Measurements from ENCODE around the gene RHOG. TPM values are rescaled to one million over a fixed set of nuclear protein-coding genes. Genes with fewer than 3 reads are reported as not detected.

Gene RHOG
- 6.2 and 10.9 TPM in 2 replicates for total RNA-seq
- polyA plus RNA-seq: 53.1 and 61.8 TPM in 2 replicates
- polyA plus RNA-seq (2012): 70.3 and 88.5 TPM in 2 replicates
- polyA minus RNA-seq (ENCODE audit: low replicate concordance): 224 and 274 TPM in 2 replicates

DNA sequence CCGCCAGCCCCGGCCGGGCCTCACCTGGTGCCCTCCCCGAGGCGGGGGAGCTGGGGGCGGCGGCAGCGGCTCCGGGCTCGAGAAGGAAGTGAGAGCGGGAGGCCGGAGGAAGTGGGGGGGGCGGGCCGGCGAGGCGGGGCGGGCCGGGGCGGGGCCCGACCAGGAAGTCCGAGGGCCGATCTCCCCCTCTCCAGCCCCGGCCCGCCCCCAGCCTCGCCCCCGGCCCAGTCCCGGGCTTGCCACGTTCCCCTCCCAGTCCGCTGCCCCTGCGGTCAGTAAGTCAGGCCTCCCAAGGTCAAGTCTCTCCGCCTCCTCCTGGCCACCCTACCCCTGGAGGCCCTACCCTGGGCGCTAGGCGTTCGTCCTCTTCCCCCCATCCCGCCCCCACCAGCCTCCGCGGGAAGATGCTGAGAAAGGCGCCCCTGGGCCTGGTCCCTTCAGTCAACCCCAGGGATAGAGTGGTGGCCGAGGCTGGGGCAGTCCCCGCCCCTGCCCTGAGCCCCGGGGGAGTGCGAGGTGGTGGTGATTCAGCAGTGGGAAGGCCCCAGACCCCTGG lies at the start of gene RHOG:
Gene RHOG (minus strand): TSS at position 90 of the 556 bp plus-strand sequence. CDS start 12,821 bp downstream, outside the sequence.
- Histone ChIP-seq H4K20me1 (ENCODE audit: control insufficient read depth, extremely low read depth, insufficient read depth, low read length) (no peaks in the 10 kb centered on the region), H3K9ac (ENCODE audit: insufficient read depth, low read length) (peak within 1 kb of the TSS; percentile 76), H2AFZ (ENCODE audit: low read length) (peak within 1 kb of the TSS; percentile 54), H3K9me3 (ENCODE audit: control insufficient read depth, insufficient read depth, low read depth, low read length) (no peaks in the 10 kb centered on the region), H3K4me1 (ENCODE audit: control insufficient read depth, extremely low read depth, insufficient read depth, low read length) (peaks cover 15% of the 10 kb centered on the region), H3K4me3 (replicated peaks in 1 of 4; ENCODE audit: control extremely low read depth in 1 of 4, insufficient read depth in 1 of 4, low read depth in 3 of 4, low read length in 4 of 4) (peak within 1 kb of the TSS; percentile 79 to 83 (median 82)), H3K27ac (ENCODE audit: insufficient read depth, low read length) (peak within 1 kb of the TSS; percentile 72), H3K79me2 (ENCODE audit: control insufficient read depth, insufficient read depth, low read length) (peaks cover 38% of the 10 kb centered on the region), H3K27me3 (ENCODE audit: control insufficient read depth, insufficient read depth, low read length) (no peaks in the 10 kb centered on the region), H3K4me2 (ENCODE audit: extremely low read depth, insufficient read depth, low read length) (peak within 1 kb of the TSS; percentile 96), H3K36me3 (ENCODE audit: control insufficient read depth, insufficient read depth, low read length) (peaks cover 3% of the 10 kb centered on the region)
- peak; percentile 76 to 87 for DNase-seq (ENCODE audit: low read depth in 2 of 2)
- no peak for TF ChIP-seq EZH2 (IDR thresholded peaks at IDR 0.05; ENCODE audit: low read length, missing control alignments)
- no peak for TF ChIP-seq CTCF (conservative IDR thresholded peaks at IDR 0.05 in 1 of 2, IDR thresholded peaks at IDR 0.05 in 1 of 2; ENCODE audit: low read depth in 1 of 2, low read length in 2 of 2)

DNA sequence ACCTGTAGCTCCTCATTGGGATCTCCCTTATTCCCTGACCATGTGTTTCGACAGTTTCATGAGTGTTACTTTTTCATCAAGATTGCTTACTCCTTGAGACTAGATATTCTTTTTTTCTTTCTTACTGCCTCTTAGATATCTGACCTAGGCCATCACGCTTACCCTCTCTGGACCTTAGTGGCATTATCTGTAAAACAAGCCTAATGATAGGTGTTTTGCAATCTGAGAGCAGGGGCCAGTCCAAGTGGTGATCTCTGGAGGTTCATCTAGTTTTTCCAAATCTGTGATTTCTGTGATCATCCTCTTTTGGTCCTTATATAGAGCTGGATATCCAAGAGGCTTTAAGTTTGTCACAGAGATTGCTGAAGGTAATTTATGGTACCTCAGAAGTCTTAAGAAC lies 49.3 kb upstream of the RHOG start:
- Histone ChIP-seq H2AFZ (ENCODE audit: low read length) (no peak overlapping the region), H3K36me3 (ENCODE audit: control insufficient read depth, insufficient read depth, low read length) (no peaks in the 10 kb centered on the region), H3K27ac (ENCODE audit: insufficient read depth, low read length) (no peak overlapping the region), H3K4me1 (ENCODE audit: control insufficient read depth, extremely low read depth, insufficient read depth, low read length) (no peaks in the 10 kb centered on the region), H4K20me1 (ENCODE audit: control insufficient read depth, extremely low read depth, insufficient read depth, low read length) (no peaks in the 10 kb centered on the region), H3K79me2 (ENCODE audit: control insufficient read depth, insufficient read depth, low read length) (no peaks in the 10 kb centered on the region), H3K4me2 (ENCODE audit: extremely low read depth, insufficient read depth, low read length) (no peak overlapping the region), H3K9me3 (ENCODE audit: control insufficient read depth, insufficient read depth, low read depth, low read length) (no peaks in the 10 kb centered on the region), H3K4me3 (replicated peaks in 1 of 4; ENCODE audit: control extremely low read depth in 1 of 4, insufficient read depth in 1 of 4, low read depth in 3 of 4, low read length in 4 of 4) (no peak overlapping the region), H3K27me3 (ENCODE audit: control insufficient read depth, insufficient read depth, low read length) (no peaks in the 10 kb centered on the region), H3K9ac (ENCODE audit: insufficient read depth, low read length) (no peak overlapping the region)
- no peak for DNase-seq (ENCODE audit: low read depth in 2 of 2)
- TF ChIP-seq EZH2 (IDR thresholded peaks at IDR 0.05; ENCODE audit: low read length, missing control alignments) (no peak), CTCF (conservative IDR thresholded peaks at IDR 0.05 in 1 of 2, IDR thresholded peaks at IDR 0.05 in 1 of 2; ENCODE audit: low read depth in 1 of 2, low read length in 2 of 2) (no peak)

GRCh38 chr11:3888876-3889275 lies 48.1 kb upstream of the RHOG start:
- Histone ChIP-seq H3K4me1 (ENCODE audit: control insufficient read depth, extremely low read depth, insufficient read depth, low read length) (no peaks in the 10 kb centered on the region), H3K4me2 (ENCODE audit: extremely low read depth, insufficient read depth, low read length) (no peak overlapping the region), H3K36me3 (ENCODE audit: control insufficient read depth, insufficient read depth, low read length) (no peaks in the 10 kb centered on the region), H3K9ac (ENCODE audit: insufficient read depth, low read length) (no peak overlapping the region), H4K20me1 (ENCODE audit: control insufficient read depth, extremely low read depth, insufficient read depth, low read length) (no peaks in the 10 kb centered on the region), H3K79me2 (ENCODE audit: control insufficient read depth, insufficient read depth, low read length) (no peaks in the 10 kb centered on the region), H3K27ac (ENCODE audit: insufficient read depth, low read length) (no peak overlapping the region), H3K9me3 (ENCODE audit: control insufficient read depth, insufficient read depth, low read depth, low read length) (no peaks in the 10 kb centered on the region), H2AFZ (ENCODE audit: low read length) (no peak overlapping the region), H3K27me3 (ENCODE audit: control insufficient read depth, insufficient read depth, low read length) (no peaks in the 10 kb centered on the region), H3K4me3 (replicated peaks in 1 of 4; ENCODE audit: control extremely low read depth in 1 of 4, insufficient read depth in 1 of 4, low read depth in 3 of 4, low read length in 4 of 4) (no peak overlapping the region)
- no peak for DNase-seq (ENCODE audit: low read depth in 2 of 2)
- TF ChIP-seq EZH2 (IDR thresholded peaks at IDR 0.05; ENCODE audit: low read length, missing control alignments): no peak
- no peak for TF ChIP-seq CTCF (conservative IDR thresholded peaks at IDR 0.05 in 1 of 2, IDR thresholded peaks at IDR 0.05 in 1 of 2; ENCODE audit: low read depth in 1 of 2, low read length in 2 of 2)

Measured in fibroblast of lung (primary cell).